Body of pancreas (tissue), 4 donors: ENCODE results near the gene SMYD1.

Source experiments
- CTCF ChIP-seq, 7 experiments: fragments of 450-650 bp in 4 of 7; fragments of 200-600 bp in 3 of 7; sonication (generic) in 3 of 7; IDR thresholded peaks; one replicate each; pipeline ENCODE4 v1.5.1; 2016 to 2019; ENCODE audit warnings: antibody characterized with exemption in 7 of 7
- POLR2A ChIP-seq, 3 donors: fragments of 450-650 bp; IDR thresholded peaks; one replicate each; pipeline ENCODE4 v1.6.1; 2016; ENCODE audit warnings: antibody characterized with exemption in 3 of 3, mild to moderate bottlenecking in 2 of 3

GRCh38 chr2:88048541-88048940, 19.1 kb upstream of the SMYD1 start:
- TF ChIP-seq CTCF (IDR thresholded peaks at IDR 0.05) (no peak), POLR2A (IDR thresholded peaks at IDR 0.05) (no peak)
